ENCODE results near the gene SERP2. TPM values are rescaled to one million over a fixed set of nuclear protein-coding genes. Genes with fewer than 3 reads are reported as not detected.

The SERP2 gene
- total RNA-seq, 1 donor from 2014 or later, result 2.4 TPM

GRCh38 chr13:44407891-44408290, 34.3 kb downstream of the SERP2 start:
- H3K27me3 ChIP-seq (ENCODE audit: insufficient read depth, low read length), result no peaks in the 10 kb centered on the region
- Mint-ChIP-seq H3K36me3 (ENCODE audit: low read depth, unreplicated experiment) (no peaks in the 10 kb centered on the region), H3K9me3 (ENCODE audit: unreplicated experiment) (no peaks in the 10 kb centered on the region), H3K27me3 (ENCODE audit: low read depth, unreplicated experiment) (peaks cover 18% of the 10 kb centered on the region), H3K4me3 (ENCODE audit: unreplicated experiment) (no peak overlapping the region), H3K4me1 (ENCODE audit: low read depth, unreplicated experiment) (peaks cover 17% of the 10 kb centered on the region), H3K27ac (ENCODE audit: unreplicated experiment) (no peak overlapping the region)
- no peaks in the 10 kb centered on the region for H3K79me2 ChIP-seq (ENCODE audit: insufficient read depth, low read length)
- H3K4me1 ChIP-seq (ENCODE audit: insufficient read depth, low read length), result peaks cover 6% of the 10 kb centered on the region
- no peaks in the 10 kb centered on the region for H4K20me1 ChIP-seq (ENCODE audit: insufficient read depth, low read length)
- no peaks in the 10 kb centered on the region for H3K36me3 ChIP-seq (ENCODE audit: insufficient read depth, low read length)
- DNase-seq (ENCODE audit: low read depth) (no peak), FAIRE-seq (no peak)
- no peak overlapping the region for H3K9ac ChIP-seq (ENCODE audit: low read length)
- H3K27ac ChIP-seq (ENCODE audit: low read depth, low read length), result no peak overlapping the region
- TF ChIP-seq CTCF (IDR thresholded peaks at IDR 0.05; ENCODE audit: insufficient read depth, low read depth, low read length), result no peak
- no peak for TF ChIP-seq EZH2 (IDR thresholded peaks at IDR 0.05; ENCODE audit: insufficient read depth, low read length)
- H3K4me3 ChIP-seq (ENCODE audit: insufficient read depth, low read depth, low read length), result no peak overlapping the region
- H3K9me3 ChIP-seq (ENCODE audit: insufficient read depth, low read depth, low read length), result no peaks in the 10 kb centered on the region
- H2AFZ ChIP-seq (ENCODE audit: low read depth, low read length), result no peak overlapping the region
- no peak overlapping the region for H3K4me2 ChIP-seq (ENCODE audit: low read length)

GRCh38 chr13:44409595-44409994, 36.0 kb downstream of the SERP2 start:
- Histone ChIP-seq H3K4me3 (ENCODE audit: insufficient read depth, low read depth, low read length) (no peak overlapping the region), H3K27me3 (ENCODE audit: insufficient read depth, low read length) (no peaks in the 10 kb centered on the region), H3K9me3 (ENCODE audit: insufficient read depth, low read depth, low read length) (no peaks in the 10 kb centered on the region), H3K79me2 (ENCODE audit: insufficient read depth, low read length) (no peaks in the 10 kb centered on the region), H3K36me3 (ENCODE audit: insufficient read depth, low read length) (no peaks in the 10 kb centered on the region), H4K20me1 (ENCODE audit: insufficient read depth, low read length) (no peaks in the 10 kb centered on the region), H3K27ac (ENCODE audit: low read depth, low read length) (no peak overlapping the region), H3K4me2 (ENCODE audit: low read length) (no peak overlapping the region), H3K9ac (ENCODE audit: low read length) (no peak overlapping the region), H3K4me1 (ENCODE audit: insufficient read depth, low read length) (no peaks in the 10 kb centered on the region), H2AFZ (ENCODE audit: low read depth, low read length) (no peak overlapping the region)
- Mint-ChIP-seq H3K27ac (ENCODE audit: unreplicated experiment) (peak overlapping the region; percentile 64), H3K4me3 (ENCODE audit: unreplicated experiment) (no peak overlapping the region), H3K27me3 (ENCODE audit: low read depth, unreplicated experiment) (peaks cover 18% of the 10 kb centered on the region), H3K9me3 (ENCODE audit: unreplicated experiment) (no peaks in the 10 kb centered on the region), H3K36me3 (ENCODE audit: low read depth, unreplicated experiment) (no peaks in the 10 kb centered on the region), H3K4me1 (ENCODE audit: low read depth, unreplicated experiment) (peaks cover 8% of the 10 kb centered on the region)
- TF ChIP-seq CTCF (IDR thresholded peaks at IDR 0.05; ENCODE audit: insufficient read depth, low read depth, low read length) (no peak), EZH2 (IDR thresholded peaks at IDR 0.05; ENCODE audit: insufficient read depth, low read length) (no peak)
- no peak for FAIRE-seq
- DNase-seq (ENCODE audit: low read depth), result no peak

GRCh38 chr13:44410328-44410859, 36.8 kb downstream of the SERP2 start:
- no peak overlapping the region for H3K9ac ChIP-seq (ENCODE audit: low read length)
- no peaks in the 10 kb centered on the region for H3K4me1 ChIP-seq (ENCODE audit: insufficient read depth, low read length)
- H3K4me3 Mint-ChIP-seq (ENCODE audit: unreplicated experiment), result no peak overlapping the region
- no peak overlapping the region for H2AFZ ChIP-seq (ENCODE audit: low read depth, low read length)
- H3K9me3 Mint-ChIP-seq (ENCODE audit: unreplicated experiment), result no peaks in the 10 kb centered on the region
- H3K27ac Mint-ChIP-seq (ENCODE audit: unreplicated experiment), result no peak overlapping the region
- H3K27me3 Mint-ChIP-seq (ENCODE audit: low read depth, unreplicated experiment), result peaks cover 18% of the 10 kb centered on the region
- no peaks in the 10 kb centered on the region for H3K27me3 ChIP-seq (ENCODE audit: insufficient read depth, low read length)
- H3K9me3 ChIP-seq (ENCODE audit: insufficient read depth, low read depth, low read length), result no peaks in the 10 kb centered on the region
- H3K4me1 Mint-ChIP-seq (ENCODE audit: low read depth, unreplicated experiment), result peaks cover 5% of the 10 kb centered on the region
- TF ChIP-seq CTCF (IDR thresholded peaks at IDR 0.05; ENCODE audit: insufficient read depth, low read depth, low read length) (no peak), EZH2 (IDR thresholded peaks at IDR 0.05; ENCODE audit: insufficient read depth, low read length) (no peak)
- DNase-seq (ENCODE audit: low read depth) (no peak), FAIRE-seq (no peak)
- H3K4me2 ChIP-seq (ENCODE audit: low read length), result no peak overlapping the region
- H3K4me3 ChIP-seq (ENCODE audit: insufficient read depth, low read depth, low read length), result no peak overlapping the region
- H3K79me2 ChIP-seq (ENCODE audit: insufficient read depth, low read length), result no peaks in the 10 kb centered on the region
- no peaks in the 10 kb centered on the region for H3K36me3 Mint-ChIP-seq (ENCODE audit: low read depth, unreplicated experiment)
- no peaks in the 10 kb centered on the region for H4K20me1 ChIP-seq (ENCODE audit: insufficient read depth, low read length)
- H3K36me3 ChIP-seq (ENCODE audit: insufficient read depth, low read length), result no peaks in the 10 kb centered on the region
- H3K27ac ChIP-seq (ENCODE audit: low read depth, low read length), result no peak overlapping the region
